8988T (cell line): ENCODE measurements around the gene REEP1.
A peak's percentile ranks its signal among the peaks of the same experiment; 100 is the strongest.
"Not testable (repeated sequence)": the region's sequence is repeated elsewhere in the genome, so short reads cannot be mapped to it uniquely, and the experiment has no call there.

ENCODE experiments used
- DNase-seq: peaks from one replicate; pipeline ENCODE4 v3.0.0; 2011

REEP1 gene

GRCh38 chr2:86345783-86346370 lies 8.5 kb upstream of the REEP1 start:
- not testable (repeated sequence) for DNase-seq

- DNase-seq, result no peak
Observed at GRCh38 chr2:86344404-86344803, 7.0 kb upstream of the REEP1 start.

GRCh38 chr2:86342488-86342887 lies 5.1 kb upstream of the REEP1 start:
- no peak for DNase-seq

- DNase-seq, result no peak
Observed at GRCh38 chr2:86341470-86341869, 4.0 kb upstream of the REEP1 start.

GRCh38 chr2:86338778-86339295 lies 1.4 kb upstream of the REEP1 start:
- DNase-seq, result no peak

- DNase-seq, result peak; percentile 31
Observed at GRCh38 chr2:86336675-86337243, 667 bp downstream of the REEP1 start.

GRCh38 chr2:86335865-86336674 lies 1.4 kb downstream of the REEP1 start:
- DNase-seq, result no peak

- DNase-seq, result no peak
Observed at GRCh38 chr2:86333378-86333777, 4.0 kb downstream of the REEP1 start.

- no peak for DNase-seq
Observed at GRCh38 chr2:86332654-86333053, 4.8 kb downstream of the REEP1 start.

GRCh38 chr2:86331384-86331783 lies 6.0 kb downstream of the REEP1 start:
- DNase-seq, result no peak

GRCh38 chr2:86330001-86330400 lies 7.4 kb downstream of the REEP1 start:
- DNase-seq, result no peak

GRCh38 chr2:86323273-86324021 lies 14.0 kb downstream of the REEP1 start:
- DNase-seq, result no peak

- no peak for DNase-seq
Observed at GRCh38 chr2:86319700-86320580, 17.5 kb downstream of the REEP1 start.

- DNase-seq, result no peak
Observed at GRCh38 chr2:86315084-86315483, 22.3 kb downstream of the REEP1 start.

- DNase-seq, result no peak
Observed at GRCh38 chr2:86314125-86314524, 23.3 kb downstream of the REEP1 start.

GRCh38 chr2:86313341-86313740 lies 24.1 kb downstream of the REEP1 start:
- no peak for DNase-seq

GRCh38 chr2:86311879-86312278 lies 25.5 kb downstream of the REEP1 start:
- no peak for DNase-seq

- no peak for DNase-seq
Observed at GRCh38 chr2:86309966-86310365, 27.5 kb downstream of the REEP1 start.

GRCh38 chr2:86308984-86309695 lies 28.3 kb downstream of the REEP1 start:
- no peak for DNase-seq

GRCh38 chr2:86308356-86308755 lies 29.1 kb downstream of the REEP1 start:
- no peak for DNase-seq

- DNase-seq, result no peak
Observed at GRCh38 chr2:86307431-86307830, 30.0 kb downstream of the REEP1 start.

GRCh38 chr2:86305915-86306254 lies 31.5 kb downstream of the REEP1 start:
- no peak for DNase-seq
